PC-3 (cell line): ENCODE results near the gene POLDIP3. TPM values are rescaled to one million over a fixed set of nuclear protein-coding genes. Genes with fewer than 3 reads are reported as not detected.
A peak's percentile ranks its signal among the peaks of the same experiment; 100 is the strongest.

Experiments
- ATAC-seq: fragments of 200-7000 bp; cut with Tn5 transposase; 2 replicates; pipeline ENCODE4 v1.9.1; 2020; ENCODE audit warnings: mild to moderate bottlenecking, moderate library complexity
- BruUV-seq: library from RNA; stranded (reverse); fragments of 400-500 nt; replicated peaks from 2 replicates; lab custom pipeline; 2021; lab: Mats Ljungman, UMichigan
- CTCF ChIA-PET: fragments of 300-600 bp; sonication (Branson Sonifier 250); formaldehyde crosslinking; loops from one replicate; lab custom pipeline; 2022; ENCODE audit warnings: antibody characterized with exemption; lab: Charles Lee
- POLR2A ChIA-PET: fragments of 300-600 bp; sonication (Branson Sonifier 250); formaldehyde crosslinking; loops from one replicate; lab custom pipeline; 2022; ENCODE audit warnings: antibody characterized with exemption; ENCODE audit not compliant: unreplicated experiment; lab: Charles Lee
- DNase-seq: peaks from one replicate; pipeline ENCODE4 v3.0.0-alpha.2; 2015
- H2AFZ ChIP-seq: fragments of 300-600 bp; sonication (generic); 2 replicates; pipeline ENCODE4 v1.6.0; 2016; ENCODE audit warnings: antibody characterized with exemption, low read length
- H3F3A ChIP-seq: fragments of 300-600 bp; sonication (generic); one replicate; pipeline ENCODE4 v1.6.0; 2017; ENCODE audit warnings: antibody characterized with exemption, low read length, control low read depth, mild to moderate bottlenecking; ENCODE audit not compliant: unreplicated experiment
- H3K27ac ChIP-seq: fragments of 300-600 bp; sonication (generic); 2 replicates; pipeline ENCODE4 v1.5.1; 2016; ENCODE audit warnings: mild to moderate bottlenecking, low read length
- H3K27me3 ChIP-seq: fragments of 300-600 bp; sonication (generic); 2 replicates; pipeline ENCODE4 v1.6.1; 2016; ENCODE audit warnings: low read length, mixed read lengths
- H3K36me3 ChIP-seq: fragments of 300-600 bp; sonication (generic); 2 replicates; pipeline ENCODE4 v1.6.1; 2016; ENCODE audit warnings: low read depth, mixed run types, low read length, mixed read lengths
- H3K4me1 ChIP-seq: fragments of 300-600 bp; sonication (generic); 2 replicates; pipeline ENCODE4 v1.5.1; 2016; ENCODE audit warnings: low read length; ENCODE audit not compliant: insufficient read depth
- H3K4me2 ChIP-seq: fragments of 300-600 bp; sonication (generic); 2 replicates; pipeline ENCODE4 v1.6.0; 2016; ENCODE audit warnings: low read length
- H3K4me3 ChIP-seq: fragments of 300-600 bp; sonication (generic); 2 replicates; pipeline ENCODE4 v1.5.1; 2016; ENCODE audit warnings: mild to moderate bottlenecking, low read length, mixed read lengths
- H3K79me2 ChIP-seq: fragments of 300-600 bp; sonication (generic); 2 replicates; pipeline ENCODE4 v1.6.1; 2017; ENCODE audit warnings: low read length, mixed read lengths
- H3K9ac ChIP-seq: fragments of 300-600 bp; sonication (generic); 2 replicates; pipeline ENCODE4 v1.6.0; 2016; ENCODE audit warnings: mild to moderate bottlenecking, low read length
- H3K9me2 ChIP-seq: fragments of 300-600 bp; sonication (generic); replicated peaks from 2 replicates; pipeline ENCODE4 v1.6.1; 2016; ENCODE audit warnings: mixed run types, low read length, mixed read lengths
- H3K9me3 ChIP-seq: fragments of 300-600 bp; sonication (generic); 2 replicates; pipeline ENCODE4 v1.6.1; 2016; ENCODE audit warnings: low read length, mixed read lengths
- H4K20me1 ChIP-seq: fragments of 300-600 bp; sonication (generic); 2 replicates; pipeline ENCODE4 v1.6.1; 2016; ENCODE audit warnings: low read length, mixed read lengths
- CTCF ChIP-seq: fragments of 300-600 bp; sonication (generic); conservative IDR thresholded peaks from 2 replicates; pipeline ENCODE4 v1.5.1; 2017; ENCODE audit warnings: antibody characterized with exemption, low read depth, mild to moderate bottlenecking, low read length
- EZH2 ChIP-seq: fragments of 300-600 bp; sonication (generic); IDR thresholded peaks from one replicate; pipeline ENCODE4 v1.6.1; 2017; ENCODE audit warnings: antibody characterized with exemption, mild to moderate bottlenecking, low read length; ENCODE audit not compliant: unreplicated experiment
- EZH2phosphoT487 ChIP-seq: fragments of 300-600 bp; sonication (generic); IDR thresholded peaks from 2 replicates; pipeline ENCODE4 v1.6.1; 2018; ENCODE audit warnings: mild to moderate bottlenecking, antibody characterized with exemption, low read length, borderline replicate concordance
- intact Hi-C: fragments of 100-400 bp; cut with micrococcal nuclease; formaldehyde crosslinking; loops from 2 replicates; pipeline ENCODE4 v1.9.0; 2023
- total RNA-seq: library from RNA; depleted of rRNA; stranded (reverse); fragments of >200 nt; gene quantifications from 2 replicates; pipeline ENCODE4 v1.2.3, GENCODE V29; 2014

The POLDIP3 gene
- total RNA-seq, 1 experiment from 2014 or later = 32.4 TPM

GRCh38 chr22:42612336-42612735 is 2.3 kb downstream of the POLDIP3 start:
- BruUV-seq = no TSS peak
- ATAC-seq (no peak), DNase-seq (no peak)
- no peaks in the 10 kb centered on the region for H3F3A ChIP-seq
- intact Hi-C loops = no loop called here
- POLR2A ChIA-PET = no interaction called here
- H3K9me2 ChIP-seq = no peaks in the 10 kb centered on the region
- H2AFZ ChIP-seq = no peak overlapping the region
- H3K79me2 ChIP-seq = peaks cover 64% of the 10 kb centered on the region
- TF ChIP-seq CTCF (no peak), EZH2 (no peak), EZH2phosphoT487 (no peak)
- no peak overlapping the region for H3K27ac ChIP-seq
- peak overlapping the region; percentile 82; the same call in 1 of the 2 replicates for H3K4me2 ChIP-seq
- no peak overlapping the region; the same call in 1 of the 2 replicates for H3K4me3 ChIP-seq
- H3K36me3 ChIP-seq = peaks cover 10% of the 10 kb centered on the region; the same call in 1 of the 2 replicates
- H3K27me3 ChIP-seq = no peaks in the 10 kb centered on the region
- no peak overlapping the region for H3K9ac ChIP-seq
- CTCF ChIA-PET = interaction anchor here (1.5 kb wide), 1 partner anchor 208 kb away, joined by 3 read pairs; no protein-coding TSS in a partner anchor
- H3K9me3 ChIP-seq = no peaks in the 10 kb centered on the region
- peaks cover 24% of the 10 kb centered on the region; the same call in 1 of the 2 replicates for H4K20me1 ChIP-seq
- H3K4me1 ChIP-seq = peaks cover 17% of the 10 kb centered on the region

GRCh38 chr22:42611051-42611450 is 3.6 kb downstream of the POLDIP3 start:
- no peak overlapping the region for H3K4me2 ChIP-seq
- peaks cover 10% of the 10 kb centered on the region; the same call in 1 of the 2 replicates for H3K36me3 ChIP-seq
- intact Hi-C loops = no loop called here

More at GRCh38 chr22:42611051-42611450, 3.6 kb downstream of the POLDIP3 start:
- DNase-seq = no peak
- H3K9me2 ChIP-seq = no peaks in the 10 kb centered on the region
- BruUV-seq = no TSS peak
- H3K4me1 ChIP-seq = peaks cover 17% of the 10 kb centered on the region
- TF ChIP-seq EZH2 (no peak), CTCF (no peak), EZH2phosphoT487 (no peak)
- H3K79me2 ChIP-seq = peaks cover 72% of the 10 kb centered on the region
- H2AFZ ChIP-seq = no peak overlapping the region
- POLR2A ChIA-PET = no interaction called here
- no peaks in the 10 kb centered on the region for H3K27me3 ChIP-seq
- H3F3A ChIP-seq = no peaks in the 10 kb centered on the region
- no peak overlapping the region for H3K9ac ChIP-seq
- peaks cover 24% of the 10 kb centered on the region; the same call in 1 of the 2 replicates for H4K20me1 ChIP-seq
- H3K27ac ChIP-seq = no peak overlapping the region
- ATAC-seq = no peak
- H3K4me3 ChIP-seq = no peak overlapping the region
- CTCF ChIA-PET = no interaction called here
- no peaks in the 10 kb centered on the region for H3K9me3 ChIP-seq
